Activated T-cell treated with anti-CD3 and anti-CD28 coated beads, Interleukin-2, amount 50 U/mL, for 4 hours (primary cell): ENCODE measurements around the gene TTBK1. TPM values are rescaled to one million over a fixed set of nuclear protein-coding genes. Genes with fewer than 3 reads are reported as not detected.
"Not testable (repeated sequence)": the region's sequence is repeated elsewhere in the genome, so short reads cannot be mapped to it uniquely, and the experiment has no call there.

Experiments used
- ATAC-seq, 2 donors: fragments of 200-7000 bp; cut with Tn5 transposase; one replicate each; pipeline ENCODE4 v1.10.0; 2021
- DNase-seq: peaks from one replicate; pipeline ENCODE4 v3.0.0-alpha.2; 2020
- H3K27me3 Mint-ChIP-seq: one replicate; pipeline ENCODE4 v1.8.0; 2021; ENCODE audit warnings: low read depth, mixed read lengths
- H3K36me3 Mint-ChIP-seq: one replicate; pipeline ENCODE4 v1.8.0; 2022; ENCODE audit warnings: mixed read lengths; ENCODE audit not compliant: insufficient read depth
- H3K4me1 Mint-ChIP-seq: one replicate; pipeline ENCODE4 v1.8.0; 2021; ENCODE audit warnings: low read depth, mixed read lengths
- H3K4me3 Mint-ChIP-seq: one replicate; pipeline ENCODE4 v1.8.0; 2021; ENCODE audit warnings: mild to moderate bottlenecking, moderate library complexity, mixed read lengths
- H3K9me3 Mint-ChIP-seq: one replicate; pipeline ENCODE4 v1.8.0; 2021; ENCODE audit warnings: mixed read lengths
- total RNA-seq, 3 donors: library from RNA; stranded (reverse); gene quantifications; one replicate each; pipeline ENCODE4 v1.2.1, GENCODE V29; 2021

The TTBK1 gene
- total RNA-seq, 3 donors from 2014 or later: 0.20 to 0.38 (median 0.21) TPM

DNA sequence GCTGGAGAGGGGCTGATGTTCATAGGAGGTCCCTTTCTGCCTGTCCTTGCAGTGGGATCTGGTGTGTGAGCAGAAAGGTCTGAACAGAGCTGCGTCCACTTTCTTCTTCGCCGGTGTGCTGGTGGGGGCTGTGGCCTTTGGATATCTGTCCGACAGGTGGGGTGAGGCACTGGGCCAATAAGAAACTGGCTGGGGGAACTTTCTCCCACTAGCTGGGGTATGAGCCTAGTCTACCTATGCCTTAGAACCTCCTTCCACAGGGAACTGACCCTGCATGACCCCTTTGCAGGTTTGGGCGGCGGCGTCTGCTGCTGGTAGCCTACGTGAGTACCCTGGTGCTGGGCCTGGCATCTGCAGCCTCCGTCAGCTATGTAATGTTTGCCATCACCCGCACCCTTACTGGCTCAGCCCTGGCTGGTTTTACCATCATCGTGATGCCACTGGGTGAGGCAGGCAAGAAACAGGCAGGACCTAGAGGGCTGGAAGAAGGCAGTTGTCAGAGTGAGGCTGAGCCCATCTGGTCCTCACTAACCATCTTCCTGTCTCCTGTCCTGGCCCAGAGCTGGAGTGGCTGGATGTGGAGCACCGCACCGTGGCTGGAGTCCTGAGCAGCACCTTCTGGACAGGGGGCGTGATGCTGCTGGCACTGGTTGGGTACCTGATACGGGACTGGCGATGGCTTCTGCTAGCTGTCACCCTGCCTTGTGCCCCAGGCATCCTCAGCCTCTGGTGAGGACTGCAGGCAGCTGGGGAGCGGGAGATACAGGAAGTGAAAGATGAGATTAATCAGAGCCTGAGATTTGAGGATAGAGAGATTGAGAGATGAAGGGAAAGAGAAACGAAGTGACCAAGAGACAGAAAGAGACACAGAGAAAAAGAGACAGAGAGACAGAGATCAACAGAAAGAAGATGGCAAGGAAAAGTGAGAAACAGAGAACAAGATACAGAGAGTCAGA lies 56.3 kb downstream of the TTBK1 start:
- ATAC-seq (no peak), DNase-seq (no peak)
- Mint-ChIP-seq H3K9me3 (no peaks in the 10 kb centered on the region), H3K4me1 (no peaks in the 10 kb centered on the region), H3K36me3 (no peaks in the 10 kb centered on the region), H3K27me3 (peaks cover 5% of the 10 kb centered on the region), H3K4me3 (no peak overlapping the region)

DNA sequence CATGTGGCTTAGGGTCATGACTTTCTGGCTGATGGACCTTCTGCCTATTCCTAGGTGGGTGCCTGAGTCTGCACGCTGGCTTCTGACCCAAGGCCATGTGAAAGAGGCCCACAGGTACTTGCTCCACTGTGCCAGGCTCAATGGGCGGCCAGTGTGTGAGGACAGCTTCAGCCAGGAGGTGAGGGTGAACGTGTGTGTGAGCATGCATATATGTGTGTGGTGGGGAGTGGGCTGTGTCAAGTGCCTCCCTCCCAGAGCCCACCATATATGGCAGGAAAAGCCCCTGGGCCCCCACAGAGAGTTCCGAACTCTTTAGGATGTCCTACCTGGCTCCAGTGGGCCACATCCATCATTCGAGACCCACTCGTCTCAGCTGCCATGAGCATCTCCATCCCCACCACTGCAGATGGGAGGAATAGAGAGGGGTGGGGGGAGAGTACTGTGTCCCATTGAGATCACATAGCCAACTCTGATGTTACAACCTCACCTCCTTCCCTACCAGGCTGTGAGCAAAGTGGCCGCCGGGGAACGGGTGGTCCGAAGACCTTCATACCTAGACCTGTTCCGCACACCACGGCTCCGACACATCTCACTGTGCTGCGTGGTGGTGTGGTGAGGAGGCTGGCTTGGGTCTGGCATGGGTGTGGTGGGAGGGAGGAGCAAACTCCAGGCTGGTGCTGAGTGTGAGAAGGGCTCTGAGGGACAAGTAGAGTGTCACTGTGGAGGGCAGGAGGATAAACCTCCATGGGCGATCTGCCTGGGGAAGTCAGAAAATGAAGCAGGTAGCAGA lies 58.0 kb downstream of the TTBK1 start:
- no peak for ATAC-seq
- no peaks in the 10 kb centered on the region for H3K9me3 Mint-ChIP-seq
- H3K27me3 Mint-ChIP-seq: peaks cover 5% of the 10 kb centered on the region

DNA sequence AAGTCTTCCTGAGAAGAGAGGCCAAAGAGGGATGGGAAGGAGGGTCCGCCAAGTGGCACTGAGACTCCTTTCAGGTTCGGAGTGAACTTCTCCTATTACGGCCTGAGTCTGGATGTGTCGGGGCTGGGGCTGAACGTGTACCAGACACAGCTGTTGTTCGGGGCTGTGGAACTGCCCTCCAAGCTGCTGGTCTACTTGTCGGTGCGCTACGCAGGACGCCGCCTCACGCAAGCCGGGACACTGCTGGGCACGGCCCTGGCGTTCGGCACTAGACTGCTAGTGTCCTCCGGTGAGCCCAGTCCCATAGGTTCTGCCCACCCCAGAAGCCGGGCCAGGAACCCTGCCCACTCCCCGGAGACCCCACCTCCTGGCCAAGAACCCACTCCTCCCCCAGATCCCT lies 58.8 kb downstream of the TTBK1 start:
- Mint-ChIP-seq H3K27me3 (peaks cover 5% of the 10 kb centered on the region), H3K36me3 (no peaks in the 10 kb centered on the region), H3K4me1 (no peaks in the 10 kb centered on the region), H3K9me3 (no peaks in the 10 kb centered on the region), H3K4me3 (no peak overlapping the region)
- DNase-seq (no peak), ATAC-seq (no peak)

More for the DNA sequence above, 58.0 kb downstream of the TTBK1 start:
- Mint-ChIP-seq H3K4me1 (no peaks in the 10 kb centered on the region), H3K36me3 (no peaks in the 10 kb centered on the region), H3K4me3 (no peak overlapping the region)
- DNase-seq: no peak

DNA sequence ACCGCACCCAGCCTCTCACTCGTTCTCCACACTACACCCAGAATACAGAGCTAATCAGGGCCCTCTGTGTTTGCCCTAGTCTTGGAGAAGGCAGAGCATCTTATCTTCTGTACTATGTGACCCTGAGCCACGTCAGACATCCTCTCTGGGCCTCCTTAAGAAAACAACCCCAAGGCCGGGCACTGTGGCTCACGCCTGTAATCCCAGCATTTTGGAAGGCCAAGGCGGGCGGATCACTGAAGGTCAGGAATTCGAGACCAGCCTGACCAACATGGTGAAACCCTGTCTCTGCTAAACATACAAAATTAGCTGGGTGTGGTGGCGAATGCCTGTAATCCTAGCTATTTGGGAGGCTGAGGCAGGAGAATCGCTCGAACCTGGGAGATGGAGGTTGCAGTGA lies 59.7 kb downstream of the TTBK1 start:
- DNase-seq, H3K36me3 Mint-ChIP-seq, H3K9me3 Mint-ChIP-seq, ATAC-seq, H3K4me3 Mint-ChIP-seq, H3K4me1 Mint-ChIP-seq, H3K27me3 Mint-ChIP-seq: not testable (repeated sequence)

DNA sequence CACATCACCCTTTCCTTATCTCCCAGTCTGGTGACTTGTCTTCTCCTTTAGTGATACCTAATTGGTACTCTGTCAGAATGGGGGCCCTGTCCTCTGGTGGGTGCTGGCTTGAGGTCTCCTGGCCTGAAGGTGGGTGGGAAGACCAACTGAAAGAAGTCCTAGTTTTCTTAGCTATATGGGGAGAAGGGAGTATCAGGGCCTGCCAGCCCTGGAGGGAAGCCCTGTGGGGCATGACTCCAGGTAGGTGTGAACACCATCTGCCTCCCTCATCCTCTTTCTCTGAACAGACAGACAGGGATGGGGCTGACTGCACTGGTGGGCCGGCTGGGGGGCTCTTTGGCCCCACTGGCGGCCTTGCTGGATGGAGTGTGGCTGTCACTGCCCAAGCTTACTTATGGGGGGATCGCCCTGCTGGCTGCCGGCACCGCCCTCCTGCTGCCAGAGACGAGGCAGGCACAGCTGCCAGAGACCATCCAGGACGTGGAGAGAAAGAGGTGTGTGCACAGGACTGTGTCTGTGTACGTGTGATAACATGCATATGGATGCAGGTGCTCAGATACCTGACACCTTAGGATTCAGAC lies 60.6 kb downstream of the TTBK1 start:
- H3K9me3 Mint-ChIP-seq: no peaks in the 10 kb centered on the region
- peaks cover 3% of the 10 kb centered on the region for H3K4me1 Mint-ChIP-seq
- no peak for DNase-seq
- peaks cover 5% of the 10 kb centered on the region for H3K27me3 Mint-ChIP-seq
- ATAC-seq: no peak
- H3K36me3 Mint-ChIP-seq: no peaks in the 10 kb centered on the region
- H3K4me3 Mint-ChIP-seq: no peak overlapping the region

DNA sequence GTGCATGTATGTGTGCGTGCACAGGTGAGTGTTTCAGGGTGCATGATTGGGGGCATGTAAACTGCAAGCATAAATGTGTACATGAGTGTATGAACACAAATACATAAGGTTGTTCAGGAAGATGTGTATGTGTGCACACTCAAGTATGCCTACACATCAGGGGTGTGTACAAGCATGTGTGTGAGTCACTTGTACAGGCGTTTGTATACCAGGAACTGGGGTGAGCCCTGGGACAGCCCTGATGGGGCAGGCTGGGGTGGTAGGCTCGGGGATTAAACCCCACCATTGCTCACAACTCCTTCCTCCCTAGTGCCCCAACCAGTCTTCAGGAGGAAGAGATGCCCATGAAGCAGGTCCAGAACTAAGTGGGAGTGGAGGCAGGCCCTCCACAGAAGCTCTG lies 61.1 kb downstream of the TTBK1 start:
- no peaks in the 10 kb centered on the region for H3K36me3 Mint-ChIP-seq
- no peak for DNase-seq
- peaks cover 7% of the 10 kb centered on the region for H3K4me1 Mint-ChIP-seq
- ATAC-seq: no peak
- H3K27me3 Mint-ChIP-seq: peaks cover 3% of the 10 kb centered on the region
- no peaks in the 10 kb centered on the region for H3K9me3 Mint-ChIP-seq
- no peak overlapping the region for H3K4me3 Mint-ChIP-seq

DNA sequence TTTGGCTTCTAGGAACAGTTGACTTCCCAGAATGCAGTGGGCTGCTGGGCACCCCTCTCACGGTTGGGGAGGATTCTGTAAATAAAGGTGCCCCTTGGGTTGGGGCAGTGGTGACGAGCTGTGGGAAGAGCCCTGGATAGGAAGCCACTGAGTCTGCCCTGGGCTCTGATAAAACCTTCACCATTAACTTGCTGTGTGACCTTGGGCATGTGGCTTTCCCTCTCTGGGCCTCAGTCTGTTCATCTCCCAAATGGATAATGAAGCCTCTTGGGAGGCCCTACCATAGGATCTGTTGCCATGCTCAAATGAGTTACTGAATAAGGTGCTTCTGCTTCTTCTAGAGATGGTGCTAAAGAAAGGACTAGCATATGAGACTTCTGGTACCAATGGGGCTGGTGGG lies 61.6 kb downstream of the TTBK1 start:
- peaks cover 7% of the 10 kb centered on the region for H3K4me1 Mint-ChIP-seq

DNA sequence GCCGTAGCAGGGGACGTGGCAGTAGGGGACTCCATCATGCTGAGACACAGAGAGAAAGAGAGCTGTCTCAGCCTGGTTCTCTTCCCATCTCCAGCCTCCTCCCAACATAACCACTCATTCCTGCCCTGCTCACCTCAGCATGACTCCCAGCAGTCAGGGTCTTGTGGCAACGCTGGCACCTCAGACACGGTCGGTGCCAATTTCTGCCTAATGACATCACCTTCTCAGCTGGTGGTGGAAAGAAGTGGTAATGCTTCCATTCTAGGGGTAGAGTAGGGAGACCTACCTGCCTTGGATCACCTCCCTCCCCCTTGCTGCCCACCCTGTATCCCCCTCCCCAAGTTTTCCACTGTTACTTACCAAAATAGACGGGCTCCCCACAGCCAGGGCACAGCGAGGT lies 62.8 kb downstream of the TTBK1 start:
- H3K4me3 Mint-ChIP-seq: no peak overlapping the region
- peaks cover 7% of the 10 kb centered on the region for H3K4me1 Mint-ChIP-seq
- no peaks in the 10 kb centered on the region for H3K27me3 Mint-ChIP-seq
- H3K36me3 Mint-ChIP-seq: no peaks in the 10 kb centered on the region
- no peak for ATAC-seq
- H3K9me3 Mint-ChIP-seq: no peaks in the 10 kb centered on the region
- no peak for DNase-seq

More for the DNA sequence above, 61.6 kb downstream of the TTBK1 start:
- ATAC-seq (no peak), DNase-seq (no peak)
- Mint-ChIP-seq H3K36me3 (no peaks in the 10 kb centered on the region), H3K4me3 (no peak overlapping the region), H3K9me3 (no peaks in the 10 kb centered on the region), H3K27me3 (peaks cover 3% of the 10 kb centered on the region)

DNA sequence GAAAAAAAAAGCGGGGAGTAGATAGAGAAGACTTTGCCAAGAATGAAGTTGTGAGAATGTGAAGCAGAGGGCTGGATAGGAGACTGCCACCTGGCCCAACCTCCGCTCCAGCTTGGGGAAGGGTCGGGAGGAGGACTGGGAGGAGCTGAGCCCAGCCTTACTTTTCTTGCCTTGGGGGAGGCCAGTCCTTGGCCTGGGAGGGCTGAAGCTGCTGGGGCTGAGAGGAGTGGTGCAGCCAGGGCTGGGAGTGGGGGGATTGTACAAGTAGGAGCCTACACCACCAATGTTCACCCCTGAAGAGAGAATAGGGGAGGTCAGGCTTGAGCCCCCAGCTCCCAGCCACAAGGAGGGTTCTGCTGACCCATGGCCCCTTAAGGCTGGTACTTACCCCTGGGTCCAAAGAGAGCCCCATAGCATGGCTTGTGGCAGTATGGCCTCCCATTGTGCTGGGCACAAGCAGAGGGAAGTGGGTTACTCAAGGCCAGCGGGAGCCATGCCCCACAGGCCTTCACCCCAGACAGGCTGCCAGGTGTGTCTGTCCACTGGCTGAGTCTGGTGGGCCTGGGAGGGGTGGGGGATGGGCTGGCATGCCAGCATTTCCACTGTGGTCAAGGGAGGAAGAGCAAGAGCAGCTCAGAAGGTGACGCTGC lies 64.3 kb downstream of the TTBK1 start:
- no peaks in the 10 kb centered on the region for H3K27me3 Mint-ChIP-seq
- no peaks in the 10 kb centered on the region for H3K9me3 Mint-ChIP-seq
- H3K4me3 Mint-ChIP-seq: no peak overlapping the region
- DNase-seq: no peak
- H3K36me3 Mint-ChIP-seq: no peaks in the 10 kb centered on the region
- no peak for ATAC-seq
- peaks cover 7% of the 10 kb centered on the region for H3K4me1 Mint-ChIP-seq

DNA sequence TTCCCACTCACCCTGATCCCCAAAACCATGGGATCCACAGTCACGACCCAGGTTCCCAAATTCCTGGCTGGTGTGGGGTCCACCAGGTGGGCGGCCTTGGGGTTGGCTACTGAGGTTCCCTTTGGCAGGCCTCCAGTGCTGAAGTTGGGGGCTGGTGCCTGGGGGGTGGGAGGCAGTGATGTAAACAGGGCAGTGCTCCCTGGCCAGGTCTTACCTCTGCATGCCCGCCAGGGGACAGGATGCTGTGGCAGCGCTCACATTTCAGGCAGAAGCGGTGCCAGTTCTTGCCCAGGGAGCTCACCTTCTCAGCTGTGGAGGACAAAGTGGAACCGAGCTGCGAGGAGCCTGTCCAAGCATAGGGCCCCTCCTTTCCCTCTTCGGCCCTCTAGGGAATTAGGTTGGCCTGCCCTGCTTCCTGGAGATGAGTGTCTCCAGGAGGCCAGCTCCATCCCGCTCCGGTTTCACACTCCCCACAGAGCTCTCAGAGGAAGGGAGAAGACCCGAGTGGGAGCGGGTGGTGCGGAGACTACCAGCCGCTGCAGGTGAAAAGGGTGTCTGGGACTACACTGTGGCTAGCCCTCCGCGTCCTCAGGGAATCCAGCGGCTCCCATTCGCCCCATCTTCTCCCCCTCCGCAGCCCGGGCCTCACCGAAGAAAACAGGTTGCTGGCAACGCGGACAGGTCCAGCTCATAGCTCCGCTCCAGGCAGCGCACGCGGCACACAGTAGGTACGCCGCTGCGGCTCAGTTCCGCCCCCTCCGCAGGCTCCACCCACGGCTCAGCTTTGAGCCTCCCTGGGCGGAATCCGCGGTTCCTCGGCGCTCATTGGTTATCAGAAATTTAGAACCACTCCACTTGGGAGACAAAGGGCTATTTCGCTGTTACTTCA lies 65.1 kb downstream of the TTBK1 start, which contains the start of gene CRIP3:
TSS of gene CRIP3 (minus strand) at position 726 of the 889 bp plus-strand sequence. CDS start at position 692, 34 bp downstream.
- no peaks in the 10 kb centered on the region for H3K9me3 Mint-ChIP-seq
- H3K36me3 Mint-ChIP-seq: no peaks in the 10 kb centered on the region
- ATAC-seq (peak; percentile 90 to 92), DNase-seq (peak; percentile 40)
- no peaks in the 10 kb centered on the region for H3K27me3 Mint-ChIP-seq
- peaks cover 7% of the 10 kb centered on the region for H3K4me1 Mint-ChIP-seq
- H3K4me3 Mint-ChIP-seq: peak within 1 kb of the TSS; percentile 67

DNA sequence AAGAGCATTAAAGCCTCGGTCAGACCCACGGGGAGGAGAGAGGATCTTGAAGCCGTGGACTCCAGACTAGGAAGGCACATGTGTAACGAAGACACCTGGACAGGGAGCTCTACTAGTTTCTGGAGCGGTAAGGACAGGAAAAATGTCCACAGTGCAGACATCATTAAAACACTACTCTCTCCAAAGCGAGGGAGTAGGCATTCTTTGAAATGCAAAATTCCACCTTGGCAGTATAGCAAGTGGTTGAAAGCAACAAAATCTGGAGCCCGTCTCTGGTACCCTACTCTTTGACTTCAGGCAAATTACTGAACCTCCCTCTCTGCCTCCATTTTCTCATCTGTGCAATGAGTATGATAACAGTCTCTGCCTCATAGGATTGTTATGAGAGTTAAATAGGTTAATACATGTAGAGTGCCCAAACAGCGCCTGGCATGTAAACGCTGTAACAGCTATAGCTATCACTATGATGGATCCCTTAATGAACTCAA lies 65.8 kb downstream of the TTBK1 start:
- Mint-ChIP-seq H3K27me3 (no peaks in the 10 kb centered on the region), H3K9me3 (no peaks in the 10 kb centered on the region), H3K4me1 (peaks cover 7% of the 10 kb centered on the region), H3K36me3 (no peaks in the 10 kb centered on the region), H3K4me3 (peak overlapping the region; percentile 67)
- DNase-seq (no peak), ATAC-seq (peak in 1 of 2 donors; percentile 4)

DNA sequence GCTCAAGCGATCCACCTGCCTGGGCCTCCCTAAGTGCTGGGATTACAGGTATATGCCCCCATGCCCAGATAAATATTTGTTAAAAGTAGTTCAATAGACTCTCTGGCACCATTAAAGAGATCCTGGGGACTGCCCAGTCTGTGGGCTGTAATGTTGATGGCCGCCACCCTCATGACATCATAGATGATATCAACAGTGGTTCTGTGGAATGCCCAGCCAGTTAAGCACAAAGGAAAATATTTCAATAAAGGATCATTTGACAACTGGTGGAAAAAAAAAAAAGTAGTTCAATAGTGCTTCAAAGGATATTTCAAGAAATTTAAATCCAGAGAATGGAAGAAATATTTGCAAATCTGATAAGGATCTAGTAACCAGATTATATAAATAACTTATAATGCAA lies 66.9 kb downstream of the TTBK1 start:
- Mint-ChIP-seq H3K27me3 (no peaks in the 10 kb centered on the region), H3K9me3 (no peaks in the 10 kb centered on the region), H3K36me3 (no peaks in the 10 kb centered on the region), H3K4me3 (no peak overlapping the region), H3K4me1 (peaks cover 7% of the 10 kb centered on the region)
- ATAC-seq (no peak), DNase-seq (no peak)

DNA sequence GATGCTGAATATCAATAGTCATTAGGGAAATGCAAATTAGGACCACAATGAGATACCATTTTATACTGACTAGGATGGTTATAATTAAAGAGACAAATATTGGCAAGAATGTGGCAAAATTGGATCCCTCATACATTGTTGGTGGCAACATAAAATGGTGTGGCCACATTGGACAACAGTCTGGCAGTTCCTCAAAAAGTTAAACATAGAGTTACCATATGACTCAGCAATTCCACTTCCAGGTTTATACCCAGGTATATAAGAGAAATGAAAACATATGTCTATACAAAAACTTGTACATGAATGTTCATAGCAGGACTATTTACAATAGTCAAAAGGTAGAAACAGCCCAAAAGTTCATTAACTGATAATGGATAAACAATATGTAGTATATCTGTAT lies 67.3 kb downstream of the TTBK1 start:
- H3K4me1 Mint-ChIP-seq: peaks cover 7% of the 10 kb centered on the region
- H3K4me3 Mint-ChIP-seq: no peak overlapping the region
- DNase-seq (no peak), ATAC-seq (no peak)
- H3K36me3 Mint-ChIP-seq: peaks cover 2% of the 10 kb centered on the region
- no peaks in the 10 kb centered on the region for H3K9me3 Mint-ChIP-seq
- no peaks in the 10 kb centered on the region for H3K27me3 Mint-ChIP-seq
